Fibroblast of mammary gland (primary cell): ENCODE measurements around the gene PPP1R14C.

Source experiments
- DNase-seq: peaks from one replicate; pipeline ENCODE4 v3.0.0-alpha.2; 2010; ENCODE audit warnings: low read depth
- H3K4me3 ChIP-seq: 2 replicates; pipeline ENCODE4 v1.5.1; 2011; ENCODE audit warnings: low read depth, mild to moderate bottlenecking, low read length, moderate library complexity; ENCODE audit not compliant: control insufficient read depth
- CTCF ChIP-seq: conservative IDR thresholded peaks from 2 replicates; pipeline ENCODE4 v1.5.1; 2011; ENCODE audit warnings: low read depth, low read length, inconsistent platforms; ENCODE audit not compliant: control insufficient read depth, insufficient read depth

The PPP1R14C gene

GRCh38 chr6:150143516-150144293 is 861 bp downstream of the PPP1R14C start:
- DNase-seq: no peak
- no peak for TF ChIP-seq CTCF
- H3K4me3 ChIP-seq: no peak overlapping the region

DNA sequence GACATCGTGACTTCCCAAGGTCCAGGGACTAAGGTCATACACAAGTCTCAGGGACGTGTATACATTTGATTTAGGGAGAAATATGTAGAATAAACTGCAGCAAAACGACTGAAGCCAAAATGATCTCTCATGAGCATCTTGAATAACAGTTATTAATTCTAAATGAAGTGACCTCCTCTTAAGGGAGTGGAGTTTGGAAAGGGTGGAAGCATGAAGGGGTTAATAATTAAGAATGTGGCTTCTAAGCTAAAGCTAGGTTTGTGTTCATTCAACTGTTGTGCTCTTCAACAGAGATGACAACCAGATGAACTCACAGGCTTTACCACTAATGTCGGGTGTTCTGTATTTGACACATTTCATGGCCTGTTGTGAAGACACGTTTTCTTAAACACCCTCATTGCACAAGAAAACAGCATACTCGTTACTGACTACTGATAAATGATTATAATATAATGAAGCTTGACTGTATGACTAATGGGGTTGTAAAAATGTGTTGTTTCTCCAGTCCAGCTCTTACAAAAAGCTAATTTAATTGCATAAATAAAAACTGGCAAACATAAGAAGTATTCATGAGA is 1.5 kb downstream of the PPP1R14C start:
- TF ChIP-seq CTCF: no peak
- H3K4me3 ChIP-seq: no peak overlapping the region
- DNase-seq: no peak

DNA sequence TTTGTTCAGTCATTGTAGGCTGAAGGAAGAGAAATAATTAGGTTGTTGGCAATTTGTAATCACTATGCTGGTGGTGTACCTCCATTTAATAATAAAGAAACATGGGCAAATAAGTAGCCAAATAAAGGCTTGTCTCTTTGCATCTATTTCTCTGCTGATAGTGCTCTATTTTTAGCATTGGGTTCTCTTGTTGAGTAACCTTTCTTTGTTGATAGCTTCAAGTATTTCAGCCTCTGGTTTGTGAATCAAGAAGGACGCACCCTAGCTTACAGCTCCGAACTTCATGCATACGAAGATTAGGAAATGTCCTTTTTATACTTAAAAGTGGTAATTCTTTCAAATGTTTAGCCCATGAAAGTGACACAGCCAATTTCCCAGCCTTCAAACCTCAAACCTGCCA is 2.6 kb downstream of the PPP1R14C start:
- TF ChIP-seq CTCF: no peak
- H3K4me3 ChIP-seq: no peak overlapping the region

GRCh38 chr6:150145830-150146229 is 3.0 kb downstream of the PPP1R14C start:
- H3K4me3 ChIP-seq: no peak overlapping the region
- DNase-seq: no peak
- no peak for TF ChIP-seq CTCF

More for the DNA sequence above, 2.6 kb downstream of the PPP1R14C start:
- no peak for DNase-seq

DNA sequence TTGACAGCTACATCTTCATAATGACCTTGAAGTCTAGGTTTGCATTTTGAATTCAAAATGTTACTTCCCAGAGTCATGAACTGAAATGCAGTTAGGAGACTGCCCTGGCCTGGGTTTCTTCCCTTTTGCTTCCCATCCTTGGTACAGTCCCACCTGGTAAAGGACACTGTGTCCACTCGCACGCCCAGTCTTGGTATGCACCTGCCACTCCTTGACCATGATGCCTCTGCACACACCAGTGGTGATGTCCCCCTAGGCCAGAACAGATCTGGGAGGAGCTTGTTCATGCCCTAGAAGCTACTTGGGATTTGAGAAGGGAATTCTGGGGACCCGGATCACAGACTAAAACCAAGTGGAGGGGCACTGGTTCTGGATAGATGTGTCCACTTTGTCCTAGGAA is 3.6 kb downstream of the PPP1R14C start:
- no peak for TF ChIP-seq CTCF
- no peak for DNase-seq
- no peak overlapping the region for H3K4me3 ChIP-seq

- DNase-seq: no peak
Observed at GRCh38 chr6:150149146-150149545, 6.3 kb downstream of the PPP1R14C start.

More at GRCh38 chr6:150149146-150149545, 6.3 kb downstream of the PPP1R14C start:
- no peak for TF ChIP-seq CTCF
- no peak overlapping the region for H3K4me3 ChIP-seq
